HG02678 (cell line): Measurements from ENCODE around the gene SYNDIG1.

Source experiments
- ATAC-seq: cut with Tn5 transposase; IDR thresholded peaks from one replicate; pipeline ENCODE4 v1.9.1; 2021; ENCODE audit warnings: mild to moderate bottlenecking, moderate library complexity; ENCODE audit not compliant: unreplicated experiment

Gene SYNDIG1

DNA sequence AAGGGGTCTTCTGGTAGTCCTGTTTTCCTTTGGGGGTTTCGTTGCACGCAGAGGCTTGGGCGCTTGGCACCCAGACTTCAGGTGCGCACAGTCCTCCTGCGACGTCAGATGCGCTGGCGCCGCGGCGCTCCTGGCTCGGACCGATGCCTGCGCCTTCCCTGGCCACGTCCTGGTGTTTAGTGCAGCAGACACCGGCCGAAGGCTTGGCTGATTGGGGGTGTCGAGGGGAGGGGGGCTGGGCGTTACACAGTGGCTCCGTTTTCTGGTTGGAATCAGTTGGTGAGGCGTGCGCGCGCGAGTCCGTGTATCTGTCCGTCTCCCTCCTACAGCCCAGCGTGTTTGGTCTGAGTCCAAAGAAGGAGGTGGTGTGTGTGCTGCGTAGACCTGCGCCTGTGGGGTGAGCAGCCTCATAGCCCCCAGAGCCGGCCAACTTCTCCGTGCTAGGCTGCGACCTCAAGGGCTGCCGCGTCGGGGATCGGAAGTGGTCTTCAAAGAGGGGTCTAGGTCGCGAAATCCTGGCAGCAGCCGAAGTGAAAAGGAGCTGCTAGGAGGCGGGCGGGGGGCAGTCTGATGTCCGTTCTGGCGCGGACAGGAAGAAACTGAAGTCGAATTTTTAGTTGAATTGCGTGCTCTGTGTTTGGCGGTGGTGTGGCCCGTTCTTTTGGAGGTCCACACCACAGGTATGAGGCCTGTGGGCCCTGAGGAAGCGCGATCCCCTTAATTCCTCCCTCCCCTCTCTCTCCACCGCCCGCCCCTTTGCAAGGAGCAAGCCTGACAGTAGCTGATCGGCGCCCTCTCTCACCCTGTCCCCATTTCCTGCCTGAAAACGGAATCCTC is 1.5 kb downstream of the SYNDIG1 start:
- no peak for ATAC-seq

DNA sequence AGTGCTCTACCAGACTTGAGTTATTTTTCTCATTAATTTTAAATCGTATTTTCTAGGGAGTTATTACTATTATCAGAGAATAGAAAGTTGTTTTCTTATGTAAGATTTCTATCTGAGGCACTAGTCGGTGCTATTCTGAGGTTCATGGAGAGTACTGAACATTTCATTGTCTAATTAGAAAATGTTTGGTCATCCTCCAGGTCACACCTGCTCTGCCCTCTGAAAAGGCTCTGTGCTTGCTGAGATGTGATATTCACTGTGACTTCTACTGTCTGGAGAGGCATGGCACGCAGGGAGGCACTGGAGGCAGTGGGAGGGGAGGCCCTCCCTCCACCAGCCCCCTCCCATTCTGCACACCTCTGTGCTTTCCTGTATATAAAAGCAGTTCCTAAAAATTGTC is 3.0 kb downstream of the SYNDIG1 start:
- ATAC-seq: no peak

DNA sequence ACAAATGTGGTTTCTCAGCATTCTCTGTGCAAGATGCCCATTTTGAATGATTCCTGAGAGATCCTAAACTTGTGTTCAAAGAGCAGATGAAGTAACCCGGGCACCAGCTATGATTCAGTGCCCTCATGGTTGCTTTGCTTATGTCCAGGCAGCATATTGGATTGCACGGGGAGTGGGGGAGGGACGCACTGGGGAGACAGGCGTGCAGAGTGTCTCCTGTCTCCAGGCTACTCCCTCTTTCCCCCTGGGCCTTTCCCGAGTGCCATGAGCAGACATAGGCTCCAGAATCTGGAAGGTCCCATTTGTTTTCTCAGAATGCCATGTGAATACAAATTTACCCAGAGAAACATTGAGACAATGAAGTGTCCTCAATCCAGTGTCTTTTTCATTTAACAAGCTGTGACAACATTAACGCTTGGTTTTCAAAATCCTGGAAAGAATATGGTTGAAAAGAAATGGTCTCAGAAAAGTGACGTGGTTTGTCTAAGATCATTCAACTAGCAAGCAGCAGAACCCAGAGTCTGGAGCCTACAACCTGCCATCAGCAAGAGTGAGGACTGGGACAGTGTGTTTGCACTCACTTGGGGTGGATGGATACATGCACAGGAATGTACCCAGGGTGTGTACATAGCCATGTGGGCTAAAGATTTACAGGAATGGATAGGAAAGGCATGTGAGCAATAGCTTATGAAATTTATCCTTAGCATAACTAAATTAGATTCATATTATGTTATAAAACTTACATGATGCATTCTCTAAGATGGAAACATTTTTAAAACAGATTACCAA is 4.2 kb downstream of the SYNDIG1 start:
- ATAC-seq: no peak

DNA sequence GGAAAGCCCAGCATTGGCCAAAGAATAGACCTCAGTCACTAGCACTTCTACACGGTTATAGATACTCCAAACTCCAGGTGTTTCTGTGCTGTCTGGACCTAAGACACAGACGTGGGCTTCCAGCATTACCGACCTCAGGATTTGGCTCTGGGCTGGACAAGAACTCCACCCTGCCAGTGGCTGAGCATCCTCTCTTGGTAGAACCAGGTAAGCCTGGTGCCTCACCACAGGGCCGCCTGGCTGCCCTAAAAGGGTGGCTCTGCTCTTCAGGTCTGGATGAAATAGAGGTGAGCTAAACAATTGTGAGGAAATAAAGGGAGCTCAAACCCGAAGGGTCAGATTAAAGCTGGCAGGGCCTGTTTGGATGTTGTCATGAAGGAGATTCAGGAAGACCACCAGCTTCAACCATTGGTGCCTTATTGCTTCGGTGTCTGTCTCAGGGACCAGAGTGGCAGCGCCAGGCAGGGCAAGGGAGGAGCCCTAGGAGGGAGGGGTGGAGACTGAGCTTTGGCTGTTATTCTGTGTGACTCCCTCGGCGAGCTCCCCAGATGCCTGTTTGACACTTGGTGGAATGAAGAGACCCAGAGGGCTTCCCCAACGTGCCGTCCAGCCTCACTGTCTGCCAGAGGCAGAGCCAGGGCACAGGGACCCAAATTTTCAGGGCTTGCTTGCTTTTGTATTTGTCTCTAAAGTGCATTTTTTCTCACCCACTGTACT is 8.6 kb downstream of the SYNDIG1 start:
- no peak for ATAC-seq

- no peak for ATAC-seq
Observed at GRCh38 chr20:24478584-24478983, 9.2 kb downstream of the SYNDIG1 start.

- no peak for ATAC-seq
Observed at GRCh38 chr20:24479106-24479505, 9.7 kb downstream of the SYNDIG1 start.

GRCh38 chr20:24479595-24479994 is 10.2 kb downstream of the SYNDIG1 start:
- no peak for ATAC-seq

- no peak for ATAC-seq
Observed at GRCh38 chr20:24480509-24480908, 11.1 kb downstream of the SYNDIG1 start.

DNA sequence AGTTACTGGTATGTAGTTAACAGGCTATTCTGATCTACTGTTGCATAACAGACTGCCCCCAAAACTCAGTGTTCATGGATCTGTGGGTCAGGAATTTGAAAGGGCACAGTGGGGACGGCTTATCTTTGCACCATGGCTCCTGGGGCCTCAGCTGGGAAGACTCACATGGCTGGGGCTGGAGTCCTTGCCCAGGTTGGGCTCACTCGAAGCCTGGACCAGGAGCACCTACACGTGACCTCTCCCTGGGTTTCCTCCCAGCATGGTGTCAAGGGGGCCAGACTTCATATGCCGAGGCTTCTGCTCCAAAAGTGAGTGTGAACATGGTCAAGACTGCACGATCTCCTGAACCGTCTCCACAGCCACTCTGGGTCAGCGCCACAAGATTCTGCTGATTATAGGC is 11.7 kb downstream of the SYNDIG1 start:
- ATAC-seq: no peak

DNA sequence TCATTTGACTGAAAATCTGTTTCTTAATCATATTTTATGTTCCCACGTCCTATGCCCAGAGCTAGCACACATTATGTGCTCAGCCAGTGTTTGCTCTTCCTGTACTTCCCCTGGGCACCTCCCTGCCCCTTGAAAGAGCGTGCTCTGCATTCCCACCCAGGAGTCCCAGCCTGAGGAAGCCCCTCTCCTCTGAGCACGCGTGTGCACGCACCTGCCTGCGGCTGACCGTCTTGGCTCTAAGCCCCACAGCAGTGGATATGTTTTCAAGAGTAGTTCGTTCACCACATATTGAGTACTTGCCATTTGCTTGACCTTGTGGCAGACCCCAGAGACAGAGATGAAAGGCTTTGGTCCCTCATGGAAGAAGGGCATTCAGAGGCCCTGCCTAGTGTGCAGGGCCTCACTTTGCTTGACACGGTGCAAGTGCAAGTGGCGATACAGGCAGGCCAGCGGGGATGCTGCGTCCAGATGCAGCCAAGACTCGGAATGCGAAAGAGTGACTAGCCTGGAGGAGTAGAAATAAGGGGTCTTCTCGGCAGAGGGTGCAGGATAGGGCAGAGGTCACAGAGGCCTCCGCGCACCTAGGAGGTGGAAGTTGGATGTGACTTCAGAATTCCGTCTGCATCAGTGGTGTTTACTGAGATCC is 14.1 kb downstream of the SYNDIG1 start:
- no peak for ATAC-seq

DNA sequence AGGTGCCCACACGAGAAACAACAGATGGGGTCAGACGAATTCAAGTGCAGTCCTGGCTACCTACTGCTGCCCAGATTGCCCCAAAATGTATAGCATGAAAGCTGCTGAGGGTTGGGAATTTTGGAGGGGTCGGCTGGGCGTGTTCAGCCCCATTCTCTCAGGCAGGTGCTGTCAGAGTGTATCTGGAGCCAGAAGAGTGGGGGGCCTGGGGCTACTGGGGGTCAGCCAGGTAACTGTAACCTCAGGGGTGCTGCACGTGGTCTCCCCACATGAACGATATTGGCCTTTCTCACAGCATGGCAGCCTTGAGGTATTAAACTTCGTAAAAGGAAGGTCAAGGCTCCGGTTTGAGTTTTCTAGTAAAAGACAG is 14.6 kb downstream of the SYNDIG1 start:
- no peak for ATAC-seq

DNA sequence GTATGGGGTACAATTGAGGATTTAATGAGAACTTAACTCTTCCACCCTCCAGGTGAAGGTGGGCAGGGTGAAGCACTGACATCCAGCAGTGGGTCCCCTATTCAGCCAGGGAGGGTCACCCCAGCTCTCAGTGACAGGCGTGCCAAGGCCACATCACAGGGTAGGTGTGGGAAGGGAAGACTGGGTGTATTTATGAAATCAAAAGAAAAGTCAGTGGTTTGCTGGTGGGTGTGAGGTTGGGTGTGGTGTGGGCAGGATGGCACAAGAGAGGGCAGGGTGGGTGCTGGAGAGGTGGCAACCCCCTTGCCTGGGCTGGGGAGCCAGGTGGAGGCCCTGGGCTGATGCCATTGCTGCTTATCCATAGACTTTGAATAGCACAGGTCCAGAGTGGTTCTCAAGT is 16.6 kb downstream of the SYNDIG1 start:
- no peak for ATAC-seq

DNA sequence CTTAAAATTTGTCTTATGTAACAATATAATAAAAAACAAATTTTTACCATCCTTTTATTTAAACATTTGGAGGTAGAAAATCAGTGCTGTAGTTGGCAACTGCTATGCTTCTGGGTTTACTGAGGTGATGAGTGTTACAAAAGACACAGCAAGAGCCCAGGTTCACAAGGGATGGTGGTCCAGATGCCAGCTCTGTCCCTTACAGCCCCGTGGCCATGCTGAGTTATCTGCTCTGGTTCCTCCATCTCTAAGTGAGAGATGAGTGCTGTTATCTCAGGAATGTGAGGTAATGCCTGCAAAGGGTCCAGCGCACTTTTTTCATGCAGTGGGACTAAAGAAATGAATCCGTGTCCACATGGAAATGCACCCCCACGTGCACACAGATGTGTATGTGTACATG is 17.8 kb downstream of the SYNDIG1 start:
- ATAC-seq: no peak

DNA sequence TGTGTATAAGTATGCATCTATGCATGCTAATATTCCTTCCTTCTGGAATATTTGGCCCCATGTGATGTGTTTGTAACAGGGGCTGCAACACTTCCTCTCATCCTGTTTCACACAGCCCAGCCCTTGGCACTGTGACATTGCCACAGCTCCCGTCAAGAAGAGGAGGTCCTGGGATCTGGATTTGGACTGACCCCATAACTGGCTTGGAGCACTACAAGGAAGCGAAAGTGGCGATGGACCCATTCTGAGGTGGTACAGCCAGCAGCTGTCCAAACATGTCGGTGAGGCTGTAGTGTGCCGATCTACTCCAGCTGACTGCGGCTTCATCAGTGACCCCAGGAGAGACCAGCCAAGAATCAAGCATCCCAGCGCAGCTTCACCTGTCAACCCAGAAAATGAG is 18.2 kb downstream of the SYNDIG1 start:
- ATAC-seq: no peak

- ATAC-seq: no peak
Observed at GRCh38 chr20:24488064-24488799, 18.8 kb downstream of the SYNDIG1 start.

DNA sequence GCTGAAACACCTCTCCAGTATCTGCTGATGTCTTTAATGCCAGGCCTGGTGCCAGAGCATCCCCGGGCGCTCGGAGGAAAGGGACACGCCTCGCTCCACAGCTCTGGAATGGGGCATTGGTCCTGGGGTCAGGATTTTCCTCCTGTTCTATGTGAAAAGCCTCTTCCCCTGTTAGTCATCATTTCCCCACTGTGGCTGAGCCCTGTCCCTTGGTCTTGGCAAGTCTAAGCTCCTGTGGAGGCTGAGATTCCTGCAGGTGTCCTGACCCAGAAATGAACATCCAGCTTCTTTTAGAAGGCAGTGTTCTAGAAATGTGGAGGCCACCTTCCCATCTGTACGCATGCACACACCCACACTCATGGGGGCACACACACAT is 19.4 kb downstream of the SYNDIG1 start:
- ATAC-seq: no peak

GRCh38 chr20:24489193-24489592 is 19.8 kb downstream of the SYNDIG1 start:
- ATAC-seq: no peak

GRCh38 chr20:24489631-24490260 is 20.3 kb downstream of the SYNDIG1 start:
- ATAC-seq: no peak

DNA sequence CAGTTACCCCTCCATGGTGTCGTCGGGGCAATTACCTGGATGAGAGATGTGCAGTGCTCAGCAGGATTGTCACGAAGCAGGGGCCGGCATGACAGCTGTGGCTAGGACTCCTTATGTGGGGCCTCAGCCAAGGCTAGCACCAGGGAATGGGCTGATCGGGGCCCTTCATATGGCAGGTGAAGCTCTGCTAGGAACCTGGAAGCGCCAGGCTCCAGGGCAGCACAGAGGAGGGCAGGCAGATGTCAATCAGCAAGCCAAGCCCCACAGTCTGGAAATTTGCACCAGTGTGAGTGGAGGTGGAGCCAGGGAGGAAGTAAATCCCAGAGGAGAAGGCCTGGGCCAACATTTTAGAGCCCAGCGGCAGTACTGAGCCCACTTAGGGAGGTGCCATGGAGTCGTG is 21.2 kb downstream of the SYNDIG1 start:
- ATAC-seq: no peak
